GM13977 (cell line): ENCODE results near the gene RASA3.

Experiments
- DNase-seq: peaks from one replicate; pipeline ENCODE4 v3.0.0; 2012; ENCODE audit warnings: low spot score
- in situ Hi-C: fragments of 300-500 bp; cut with MboI; formaldehyde crosslinking; loops from one replicate; pipeline ENCODE4 v1.12.0; 2022; ENCODE audit warnings: low sequenced_read_pairs, low pct_unique_long_range_greater_than_20kb, mixed read lengths, inconsistent platforms; ENCODE audit not compliant: unreplicated experiment
- TF ChIP-seq, protein P1 (sequence below): IDR thresholded peaks from 2 replicates; pipeline ENCODE4 v1.5.1; 2012; ENCODE audit warnings: mild to moderate bottlenecking, control low read depth; ENCODE audit not compliant: insufficient read depth; ENCODE audit errors: extremely low read depth, missing control alignments

Gene RASA3

DNA sequence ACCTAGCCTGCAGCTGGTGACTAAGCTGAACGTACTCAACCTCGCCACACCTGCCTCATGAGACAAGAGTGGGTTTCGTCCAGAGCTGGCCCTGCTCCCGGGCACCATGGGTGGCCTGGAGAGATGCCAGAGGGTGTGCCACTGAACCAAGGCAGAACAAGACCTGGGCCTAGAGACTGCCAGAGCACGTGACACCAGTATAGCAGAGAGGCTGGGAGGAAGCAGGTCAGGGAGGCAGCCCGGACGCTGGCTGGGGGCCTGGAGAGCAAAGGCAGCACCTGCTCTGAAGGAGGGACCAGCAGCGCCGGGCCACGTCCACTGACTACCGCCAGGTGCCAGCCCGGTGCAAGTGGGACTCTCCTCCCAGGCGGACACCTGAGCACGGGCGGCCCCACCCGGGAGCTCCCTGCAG lies 151.2 kb downstream of the RASA3 start:
- TF ChIP-seq, protein P1, sequence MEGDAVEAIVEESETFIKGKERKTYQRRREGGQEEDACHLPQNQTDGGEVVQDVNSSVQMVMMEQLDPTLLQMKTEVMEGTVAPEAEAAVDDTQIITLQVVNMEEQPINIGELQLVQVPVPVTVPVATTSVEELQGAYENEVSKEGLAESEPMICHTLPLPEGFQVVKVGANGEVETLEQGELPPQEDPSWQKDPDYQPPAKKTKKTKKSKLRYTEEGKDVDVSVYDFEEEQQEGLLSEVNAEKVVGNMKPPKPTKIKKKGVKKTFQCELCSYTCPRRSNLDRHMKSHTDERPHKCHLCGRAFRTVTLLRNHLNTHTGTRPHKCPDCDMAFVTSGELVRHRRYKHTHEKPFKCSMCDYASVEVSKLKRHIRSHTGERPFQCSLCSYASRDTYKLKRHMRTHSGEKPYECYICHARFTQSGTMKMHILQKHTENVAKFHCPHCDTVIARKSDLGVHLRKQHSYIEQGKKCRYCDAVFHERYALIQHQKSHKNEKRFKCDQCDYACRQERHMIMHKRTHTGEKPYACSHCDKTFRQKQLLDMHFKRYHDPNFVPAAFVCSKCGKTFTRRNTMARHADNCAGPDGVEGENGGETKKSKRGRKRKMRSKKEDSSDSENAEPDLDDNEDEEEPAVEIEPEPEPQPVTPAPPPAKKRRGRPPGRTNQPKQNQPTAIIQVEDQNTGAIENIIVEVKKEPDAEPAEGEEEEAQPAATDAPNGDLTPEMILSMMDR = no peak
- DNase-seq = no peak
- in situ Hi-C loops = no loop called here

DNA sequence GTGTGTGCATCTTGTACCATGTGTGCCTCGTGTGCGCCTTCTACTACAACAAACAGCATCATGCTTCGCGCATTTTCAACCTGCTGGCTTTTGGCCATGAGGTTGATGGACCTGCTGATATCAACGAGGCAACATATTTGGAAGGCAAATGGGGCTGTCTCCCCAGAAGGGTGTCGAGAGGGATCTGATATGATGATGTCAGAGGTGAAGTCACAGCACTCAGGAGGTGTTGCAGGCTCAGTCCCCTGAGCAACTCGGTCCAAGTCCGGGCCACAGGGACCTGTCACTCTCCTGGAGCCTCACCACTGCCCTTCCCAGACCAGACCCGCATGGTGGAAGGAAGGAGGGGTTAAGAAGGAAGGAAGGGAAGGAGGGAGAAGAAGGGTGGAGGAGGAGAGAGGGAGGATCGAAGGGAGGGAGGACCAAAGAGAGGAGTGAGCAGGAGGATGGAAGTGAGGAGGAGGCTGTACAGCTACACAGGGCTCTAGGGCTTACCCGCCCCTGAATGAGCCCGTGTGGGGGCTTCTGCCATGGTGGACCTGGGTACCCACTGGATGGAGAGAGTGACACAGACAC lies 151.8 kb downstream of the RASA3 start:
- DNase-seq = no peak
- in situ Hi-C loops = no loop called here
- TF ChIP-seq, protein P1 = no peak

DNA sequence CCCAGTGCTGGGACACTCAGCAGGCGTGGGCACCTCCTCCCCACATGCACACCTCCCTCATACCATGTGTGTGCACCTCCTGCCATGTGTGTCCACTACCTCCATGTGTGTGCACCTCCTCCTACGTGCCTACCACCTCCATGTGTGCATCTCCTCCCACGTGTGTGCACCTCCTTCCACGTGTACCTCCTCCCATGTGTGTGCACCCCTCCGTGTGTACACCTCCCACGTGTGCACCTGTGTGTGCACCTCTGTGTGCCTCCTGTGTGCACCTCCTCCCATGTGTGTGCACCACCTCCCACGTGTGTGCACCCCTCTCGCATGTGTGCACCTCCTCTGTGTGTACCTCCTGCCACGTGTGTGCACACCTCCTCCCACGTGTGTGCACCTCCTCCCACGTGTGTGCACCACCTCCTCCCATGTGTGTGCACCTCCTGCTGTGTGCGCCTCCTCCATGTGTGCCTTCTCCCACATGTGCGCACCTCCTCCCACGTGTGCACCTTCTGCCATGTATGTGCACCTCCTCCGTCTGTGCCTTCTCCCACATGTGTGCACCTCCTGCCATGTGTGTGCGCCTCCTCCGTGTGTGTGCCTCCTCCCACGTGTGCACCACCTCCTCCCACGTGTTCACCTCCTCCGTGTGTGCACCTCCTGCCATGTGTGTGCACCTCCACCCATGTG lies 152.5 kb downstream of the RASA3 start:
- TF ChIP-seq, protein P1 = no peak
- DNase-seq = no peak
- in situ Hi-C loops = no loop called here

DNA sequence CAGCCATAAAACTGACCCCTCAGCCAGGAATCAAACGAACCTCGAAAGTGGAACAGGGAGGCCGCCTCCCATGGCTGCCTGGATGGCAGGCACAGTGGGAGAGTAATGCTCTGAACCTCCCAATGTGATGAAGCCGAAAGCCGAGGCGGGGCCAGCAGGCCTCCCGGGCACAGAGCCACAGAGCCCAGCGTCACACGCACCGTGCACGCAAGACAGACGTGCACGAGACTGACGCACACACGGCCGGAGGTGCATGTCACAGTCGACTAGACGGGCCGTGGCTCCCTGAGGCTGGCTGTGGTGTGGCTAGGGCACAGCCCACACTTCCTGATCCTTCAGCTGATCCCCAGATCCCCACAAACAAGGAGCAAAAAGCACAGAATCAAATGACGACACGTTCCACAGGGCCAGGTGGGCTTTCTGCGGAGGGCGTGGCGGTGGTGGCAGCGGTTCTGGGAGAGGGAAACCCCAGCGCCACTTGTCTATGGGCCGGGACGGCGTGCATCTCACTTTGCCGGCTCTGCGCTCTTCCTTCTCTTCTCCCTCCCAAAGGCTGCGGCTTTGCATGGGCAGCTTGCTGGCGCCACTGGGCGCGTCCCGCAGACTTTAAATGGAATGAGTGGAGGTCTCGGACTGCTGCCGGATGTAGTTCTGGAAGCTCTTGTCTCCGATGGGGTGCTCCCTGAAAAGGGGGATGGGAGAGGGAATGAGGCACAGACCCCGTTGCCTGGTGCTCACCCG lies 153.5 kb downstream of the RASA3 start:
- no peak for DNase-seq
- TF ChIP-seq, protein P1 = no peak
- in situ Hi-C loops = no loop called here

DNA sequence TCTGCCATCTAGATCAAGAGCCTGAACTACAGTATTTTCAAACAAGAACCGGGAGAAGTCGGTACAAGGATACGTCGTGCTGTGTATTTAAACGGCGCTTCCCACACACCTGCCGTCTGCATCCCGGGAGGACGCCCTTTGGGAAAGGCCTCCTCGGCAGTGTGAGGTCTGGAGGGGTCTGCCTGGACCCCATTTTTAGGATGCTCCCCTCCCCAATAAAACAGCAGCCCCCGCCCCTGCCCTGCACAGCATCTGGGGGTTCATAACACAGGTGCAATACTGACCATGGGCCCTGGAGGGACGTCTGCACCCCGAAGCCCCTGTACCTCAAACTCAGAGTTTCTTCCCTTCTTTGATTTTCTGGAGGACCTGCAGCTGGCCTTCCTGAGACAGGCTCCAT lies 154.4 kb downstream of the RASA3 start:
- TF ChIP-seq, protein P1 = no peak
- in situ Hi-C loops = no loop called here
- DNase-seq = no peak

DNA sequence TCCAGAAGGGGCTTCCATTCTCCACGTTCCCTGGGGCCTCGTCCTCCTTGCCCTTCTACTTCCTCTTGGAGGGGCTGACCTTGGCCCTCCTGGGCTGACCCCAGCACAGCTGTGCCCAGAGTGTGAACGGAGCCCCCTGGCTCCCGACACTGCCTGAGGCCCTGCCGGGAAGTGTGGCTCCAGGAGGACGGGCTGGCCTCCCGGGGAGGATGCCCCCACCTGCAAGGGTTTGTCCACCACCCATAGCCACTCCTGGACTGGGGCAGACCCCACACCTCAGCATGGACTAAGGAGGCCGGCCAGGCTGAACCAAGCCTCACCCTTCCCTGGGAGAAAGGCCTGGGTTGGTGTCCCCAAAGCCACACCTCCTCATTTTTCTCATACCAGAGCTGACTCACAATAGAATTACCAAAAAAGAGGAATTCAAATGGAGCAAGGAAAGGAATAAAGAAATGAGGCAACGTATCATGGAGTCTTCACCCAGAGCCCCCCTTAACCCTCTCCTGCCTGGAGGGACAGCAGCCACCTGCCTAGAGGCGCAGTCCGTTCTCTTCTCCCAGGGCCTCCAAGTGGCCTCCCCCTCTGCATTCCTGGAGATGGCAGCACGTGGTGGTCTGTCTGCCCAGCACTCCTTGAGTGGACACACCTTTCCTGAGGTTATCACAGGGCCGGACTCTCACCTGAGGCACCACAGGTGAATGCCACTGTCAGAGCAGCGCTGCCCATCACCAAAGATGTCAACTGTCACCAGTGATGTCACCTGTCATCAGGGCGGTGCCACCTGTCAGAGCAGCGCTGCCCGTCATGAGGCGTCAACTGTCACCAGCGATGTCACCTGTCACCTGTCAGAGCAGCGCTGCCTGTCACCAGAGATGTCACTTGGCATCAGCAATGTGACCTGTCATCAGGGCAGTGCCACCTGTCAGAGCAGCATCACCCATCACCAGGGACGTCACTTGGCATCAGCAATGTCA lies 155.4 kb downstream of the RASA3 start:
- DNase-seq = no peak
- in situ Hi-C loops = no loop called here
- TF ChIP-seq, protein P1 = no peak
